Calu3 (cell line): ENCODE data around the gene PITPNM1. TPM values are rescaled to one million over a fixed set of nuclear protein-coding genes. Genes with fewer than 3 reads are reported as not detected.

ENCODE experiments used
- BruUV-seq: library from RNA; stranded (reverse); fragments of 400-500 nt; replicated peaks from 2 replicates; lab custom pipeline; 2021; lab: Mats Ljungman, UMichigan
- CTCF ChIA-PET: fragments of 300-600 bp; sonication (Branson Sonifier 250); formaldehyde crosslinking; loops from one replicate; lab custom pipeline; 2022; ENCODE audit warnings: antibody characterized with exemption; lab: Charles Lee
- DNase-seq: peaks from one replicate; pipeline ENCODE4 v3.0.0; 2022
- H3K27ac Mint-ChIP-seq: one replicate; pipeline ENCODE4 v1.8.0; 2022; ENCODE audit warnings: mixed read lengths; ENCODE audit not compliant: unreplicated experiment
- H3K27me3 Mint-ChIP-seq: one replicate; pipeline ENCODE4 v1.8.0; 2022; ENCODE audit warnings: mixed read lengths; ENCODE audit not compliant: unreplicated experiment
- H3K36me3 Mint-ChIP-seq: one replicate; pipeline ENCODE4 v1.8.0; 2022; ENCODE audit warnings: mild to moderate bottlenecking, moderate library complexity, mixed read lengths; ENCODE audit not compliant: insufficient read depth, unreplicated experiment
- H3K4me1 Mint-ChIP-seq: one replicate; pipeline ENCODE4 v1.8.0; 2022; ENCODE audit warnings: mild to moderate bottlenecking, low read depth, mixed read lengths; ENCODE audit not compliant: unreplicated experiment
- H3K4me3 Mint-ChIP-seq: one replicate; pipeline ENCODE4 v1.8.0; 2022; ENCODE audit warnings: mild to moderate bottlenecking, low read depth, moderate library complexity, mixed read lengths; ENCODE audit not compliant: unreplicated experiment
- H3K9me3 Mint-ChIP-seq: one replicate; pipeline ENCODE4 v1.8.0; 2022; ENCODE audit warnings: low read depth, mixed read lengths; ENCODE audit not compliant: unreplicated experiment
- CTCF ChIP-seq: fragments of 200-600 bp; IDR thresholded peaks from one replicate; pipeline ENCODE4 v1.8.0; 2022; ENCODE audit warnings: antibody characterized with exemption; ENCODE audit not compliant: unreplicated experiment
- intact Hi-C: fragments of 100-400 bp; cut with micrococcal nuclease; formaldehyde crosslinking; loops from one replicate; pipeline ENCODE4 v1.10.0; 2022; ENCODE audit not compliant: unreplicated experiment
- total RNA-seq: library from RNA; stranded (reverse); gene quantifications from 2 replicates; pipeline ENCODE4 v1.2.3, GENCODE V29; 2022

PITPNM1 gene
- total RNA-seq, 1 experiment from 2014 or later = 70.5 TPM

GRCh38 chr11:67499808-67500483, 5.2 kb downstream of the PITPNM1 start:
- Mint-ChIP-seq H3K27ac (no peak overlapping the region), H3K4me3 (no peak overlapping the region), H3K4me1 (no peaks in the 10 kb centered on the region), H3K27me3 (no peaks in the 10 kb centered on the region), H3K36me3 (peaks cover 56% of the 10 kb centered on the region), H3K9me3 (no peaks in the 10 kb centered on the region)
- DNase-seq = no peak
- CTCF ChIA-PET = no interaction called here
- intact Hi-C loops = loop anchor here (10.0 kb wide), 2 partner anchors 75 to 145 kb away; partner anchors contain the start of genes POLD4 and RPS6KB2
- no TSS peak for BruUV-seq
- TF ChIP-seq CTCF = no peak

- no TSS peak for BruUV-seq
- H3K27me3 Mint-ChIP-seq = no peaks in the 10 kb centered on the region
- CTCF ChIA-PET = no interaction called here
Observed at GRCh38 chr11:67498544-67498972, 6.6 kb downstream of the PITPNM1 start.

GRCh38 chr11:67497656-67498291, 7.4 kb downstream of the PITPNM1 start:
- intact Hi-C loops = no loop called here
- CTCF ChIA-PET = no interaction called here
- no TSS peak for BruUV-seq
- H3K36me3 Mint-ChIP-seq = peaks cover 54% of the 10 kb centered on the region
- peak overlapping the region; percentile 27 for H3K27ac Mint-ChIP-seq
- no peaks in the 10 kb centered on the region for H3K9me3 Mint-ChIP-seq
- no peaks in the 10 kb centered on the region for H3K27me3 Mint-ChIP-seq
- no peak overlapping the region for H3K4me3 Mint-ChIP-seq
- no peak for DNase-seq
- no peak for TF ChIP-seq CTCF
- no peaks in the 10 kb centered on the region for H3K4me1 Mint-ChIP-seq

More at GRCh38 chr11:67498544-67498972, 6.6 kb downstream of the PITPNM1 start:
- Mint-ChIP-seq H3K27ac (no peak overlapping the region), H3K36me3 (peaks cover 53% of the 10 kb centered on the region), H3K4me3 (no peak overlapping the region), H3K4me1 (no peaks in the 10 kb centered on the region), H3K9me3 (no peaks in the 10 kb centered on the region)
- intact Hi-C loops = no loop called here
- no peak for DNase-seq
- no peak for TF ChIP-seq CTCF

GRCh38 chr11:67496113-67496512, 9.1 kb downstream of the PITPNM1 start:
- Mint-ChIP-seq H3K27ac (no peak overlapping the region), H3K4me3 (no peak overlapping the region), H3K27me3 (no peaks in the 10 kb centered on the region), H3K36me3 (peaks cover 63% of the 10 kb centered on the region), H3K9me3 (no peaks in the 10 kb centered on the region), H3K4me1 (no peaks in the 10 kb centered on the region)
- TF ChIP-seq CTCF = no peak
- intact Hi-C loops = no loop called here
- CTCF ChIA-PET = no interaction called here
- BruUV-seq = no TSS peak
- DNase-seq = no peak
